DOHH2 (cell line): ENCODE results near the gene IPO7.

Experiments
- H3F3A ChIP-seq: fragments of 200-600 bp; sonication (generic), shearing (Covaris generic); 2 replicates; pipeline ENCODE4 v1.6.0; 2016; ENCODE audit warnings: antibody characterized with exemption, mild to moderate bottlenecking; ENCODE audit not compliant: control insufficient read depth, insufficient read depth
- H3K27ac ChIP-seq: fragments of 200-600 bp; sonication (generic); 2 replicates; pipeline ENCODE4 v1.5.1; 2014; ENCODE audit warnings: low read depth, mild to moderate bottlenecking, low read length, moderate library complexity
- H3K27me3 ChIP-seq: fragments of 200-600 bp; sonication (generic); 2 replicates; pipeline ENCODE4 v1.6.1; 2014; ENCODE audit warnings: mild to moderate bottlenecking, low read length, mixed read lengths; ENCODE audit not compliant: control insufficient read depth
- H3K36me3 ChIP-seq: fragments of 200-600 bp; sonication (generic); 2 replicates; pipeline ENCODE4 v1.6.1; 2014; ENCODE audit warnings: mild to moderate bottlenecking, low read length, moderate library complexity, mixed read lengths; ENCODE audit not compliant: control insufficient read depth
- H3K4me1 ChIP-seq: fragments of 200-600 bp; sonication (generic); 2 replicates; pipeline ENCODE4 v1.6.1; 2014; ENCODE audit warnings: mild to moderate bottlenecking, low read length, mixed read lengths; ENCODE audit not compliant: control insufficient read depth
- H3K4me2 ChIP-seq: fragments of 200-600 bp; sonication (generic); 2 replicates; pipeline ENCODE4 v1.6.0; 2014; ENCODE audit warnings: mild to moderate bottlenecking, low read length, moderate library complexity
- H3K4me3 ChIP-seq: fragments of 200-600 bp; sonication (generic); 2 replicates; pipeline ENCODE4 v1.5.1; 2014; ENCODE audit warnings: mild to moderate bottlenecking, low read length, mixed read lengths
- H3K79me2 ChIP-seq: fragments of 200-600 bp; sonication (generic); 2 replicates; pipeline ENCODE4 v1.6.1; 2014; ENCODE audit warnings: mild to moderate bottlenecking, low read length, mixed read lengths; ENCODE audit not compliant: control insufficient read depth
- H3K9me2 ChIP-seq: fragments of 200-600 bp; sonication (generic); replicated peaks from 2 replicates; pipeline ENCODE4 v1.6.1; 2014; ENCODE audit warnings: mild to moderate bottlenecking, low read length, mixed read lengths; ENCODE audit not compliant: control insufficient read depth
- H3K9me3 ChIP-seq: fragments of 200-600 bp; sonication (generic); 2 replicates; pipeline ENCODE4 v1.6.1; 2014; ENCODE audit warnings: antibody characterized with exemption, low read length, mixed read lengths; ENCODE audit not compliant: control insufficient read depth, insufficient read depth
- H4K20me1 ChIP-seq: fragments of 200-600 bp; sonication (generic); 2 replicates; pipeline ENCODE4 v1.6.0; 2014; ENCODE audit warnings: low read depth, mild to moderate bottlenecking, antibody characterized with exemption, low read length, moderate library complexity; ENCODE audit not compliant: control insufficient read depth, insufficient read depth
- CTCF ChIP-seq: fragments of 200-600 bp; sonication (generic); IDR thresholded peaks from one replicate; pipeline ENCODE4 v1.5.1; 2014; ENCODE audit warnings: antibody characterized with exemption, mild to moderate bottlenecking, low read depth, low read length; ENCODE audit not compliant: poor library complexity, severe bottlenecking
- EZH2phosphoT487 ChIP-seq: fragments of 200-600 bp; sonication (generic); IDR thresholded peaks from 2 replicates; pipeline ENCODE4 v1.6.1; 2017; ENCODE audit warnings: borderline replicate concordance, mild to moderate bottlenecking, antibody characterized with exemption, low read length, moderate library complexity, mixed read lengths

The IPO7 gene

GRCh38 chr11:9386086-9386485 lies 1.6 kb downstream of the IPO7 start:
- Histone ChIP-seq H3K36me3 (peaks cover 51% of the 10 kb centered on the region), H3K27me3 (no peaks in the 10 kb centered on the region), H3K27ac (peak overlapping the region; percentile 57; the same call in 1 of the 2 replicates), H3F3A (peaks cover 7% of the 10 kb centered on the region; the same call in 1 of the 2 replicates), H4K20me1 (peaks cover 21% of the 10 kb centered on the region), H3K4me1 (peaks cover 28% of the 10 kb centered on the region), H3K4me2 (peak overlapping the region; percentile 78), H3K9me3 (no peaks in the 10 kb centered on the region), H3K79me2 (peaks cover 71% of the 10 kb centered on the region), H3K4me3 (peak overlapping the region; percentile 88), H3K9me2 (no peaks in the 10 kb centered on the region)
- no peak for TF ChIP-seq EZH2phosphoT487
- no peak for TF ChIP-seq CTCF

DNA sequence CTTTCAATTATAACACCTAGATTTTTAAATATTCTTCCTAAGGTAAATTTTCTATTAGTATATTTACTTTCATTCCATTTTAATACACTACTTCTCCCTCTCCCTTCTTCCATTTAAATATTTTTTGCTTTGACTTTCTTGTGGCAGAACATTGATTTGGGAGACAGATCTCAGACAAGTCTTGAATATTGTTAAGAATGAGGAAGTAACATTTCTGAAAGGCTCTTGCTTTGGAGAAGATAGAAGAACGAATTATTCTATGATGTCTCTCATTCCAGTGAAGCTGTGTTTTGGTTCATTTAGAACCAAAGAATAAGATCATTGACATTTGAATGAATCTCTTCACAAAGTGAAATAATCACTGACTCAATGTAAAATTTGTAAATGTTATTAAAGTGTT lies 2.4 kb downstream of the IPO7 start:
- peaks cover 21% of the 10 kb centered on the region for H4K20me1 ChIP-seq
- peak overlapping the region; percentile 88 for H3K4me3 ChIP-seq
- no peaks in the 10 kb centered on the region for H3K27me3 ChIP-seq
- no peaks in the 10 kb centered on the region for H3K9me3 ChIP-seq
- no peak overlapping the region for H3K27ac ChIP-seq
- H3K36me3 ChIP-seq: peaks cover 54% of the 10 kb centered on the region
- no peak for TF ChIP-seq EZH2phosphoT487
- no peak for TF ChIP-seq CTCF
- peaks cover 79% of the 10 kb centered on the region for H3K79me2 ChIP-seq
- H3K4me1 ChIP-seq: peaks cover 28% of the 10 kb centered on the region
- no peaks in the 10 kb centered on the region for H3K9me2 ChIP-seq
- peak overlapping the region; percentile 78 for H3K4me2 ChIP-seq
- H3F3A ChIP-seq: peaks cover 7% of the 10 kb centered on the region; the same call in 1 of the 2 replicates

DNA sequence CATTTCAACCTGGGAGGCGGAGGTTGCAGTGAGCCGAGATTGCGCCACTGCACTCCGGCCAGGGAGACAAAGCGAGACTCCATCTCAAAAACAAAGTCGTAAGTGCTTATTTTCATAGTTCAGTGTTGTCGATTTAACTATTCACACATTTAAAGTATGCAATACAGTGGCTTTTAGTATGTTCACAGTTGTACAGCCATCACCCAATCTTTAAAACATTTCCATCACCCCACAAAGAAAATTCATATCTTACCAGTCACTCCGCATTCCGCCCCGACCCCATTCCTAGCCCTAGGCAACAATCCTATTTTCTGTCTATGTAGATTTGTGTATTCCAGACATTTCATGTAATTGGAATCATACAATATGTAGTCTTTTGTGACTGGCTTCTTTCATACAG lies 11.9 kb downstream of the IPO7 start:
- H3K4me2 ChIP-seq: peak overlapping the region; percentile 1; the same call in 1 of the 2 replicates
- H4K20me1 ChIP-seq: peaks cover 38% of the 10 kb centered on the region
- no peaks in the 10 kb centered on the region for H3K27me3 ChIP-seq
- H3K9me2 ChIP-seq: no peaks in the 10 kb centered on the region
- no peak for TF ChIP-seq CTCF
- no peak for TF ChIP-seq EZH2phosphoT487
- peaks cover 6% of the 10 kb centered on the region for H3F3A ChIP-seq
- H3K9me3 ChIP-seq: no peaks in the 10 kb centered on the region
- no peak overlapping the region for H3K4me3 ChIP-seq
- peaks cover 100% of the 10 kb centered on the region for H3K79me2 ChIP-seq
- H3K4me1 ChIP-seq: peaks cover 27% of the 10 kb centered on the region
- H3K27ac ChIP-seq: no peak overlapping the region
- H3K36me3 ChIP-seq: peaks cover 72% of the 10 kb centered on the region
